Stimulated activated CD8-positive, alpha-beta memory T cell treated with anti-CD3 and anti-CD28 coated beads, Interleukin-12 subunit alpha, Interleukin-12 subunit beta, amount 100 ng/mL, for 24 hours (primary cell): ENCODE results near the gene CHI3L1.
A peak's percentile ranks its signal among the peaks of the same experiment; 100 is the strongest.
"Not testable (repeated sequence)": the region's sequence is repeated elsewhere in the genome, so short reads cannot be mapped to it uniquely, and the experiment has no call there.

Source experiments
- DNase-seq: peaks from one replicate; pipeline ENCODE4 v3.0.0-alpha.2; 2020; ENCODE audit errors: extremely low read depth

The CHI3L1 gene

DNA sequence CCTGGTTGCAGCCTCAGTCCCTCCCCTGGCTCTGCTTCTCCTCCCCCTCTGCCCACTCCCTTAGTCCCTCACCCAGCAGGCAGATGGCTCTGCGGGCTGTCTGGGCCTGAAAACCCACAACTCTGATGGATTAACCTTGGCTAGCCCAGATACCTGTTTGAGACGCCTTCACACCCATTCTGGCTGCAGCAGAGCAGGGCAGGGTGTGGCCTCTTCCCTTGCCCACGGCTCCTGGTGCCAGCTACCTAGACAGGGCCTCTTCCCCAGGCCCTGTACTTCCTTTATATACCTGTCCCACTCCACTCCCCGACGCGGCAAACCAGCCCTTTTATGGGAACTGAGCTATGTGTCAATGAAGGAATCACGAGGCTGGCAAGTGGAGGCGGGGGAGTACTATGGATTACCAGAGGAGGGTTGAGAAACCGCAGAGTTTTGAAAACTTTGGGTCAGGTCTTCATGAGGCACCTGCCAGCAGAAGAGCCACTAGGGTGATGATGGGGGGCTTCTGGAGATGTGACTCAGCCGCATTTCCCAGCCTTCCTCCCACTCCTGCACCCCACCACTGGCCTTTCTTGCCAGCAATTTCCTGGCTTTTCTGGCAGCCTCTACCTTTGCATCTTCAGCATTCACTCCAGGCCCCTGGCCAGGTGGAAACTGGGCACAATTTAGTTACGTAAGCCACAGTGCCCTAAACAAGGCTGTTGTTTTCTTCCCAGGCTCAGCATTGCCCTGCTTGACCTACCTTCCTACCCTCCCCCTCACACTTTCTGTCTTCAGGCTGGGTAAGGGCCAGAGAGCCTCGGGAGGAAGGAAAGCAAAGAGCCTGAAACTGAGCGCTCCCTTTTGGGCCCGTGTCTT, at the start of gene CHI3L1:
Gene CHI3L1 (minus strand): TSS at position 259 of the 858 bp plus-strand sequence. CDS start 81 bp downstream, at position 178.
- no peak for DNase-seq

- DNase-seq = not testable (repeated sequence)
These were observed 48.4 kb upstream of the CHI3L1 start for GRCh38 chr1:203234901-203235300.

DNA sequence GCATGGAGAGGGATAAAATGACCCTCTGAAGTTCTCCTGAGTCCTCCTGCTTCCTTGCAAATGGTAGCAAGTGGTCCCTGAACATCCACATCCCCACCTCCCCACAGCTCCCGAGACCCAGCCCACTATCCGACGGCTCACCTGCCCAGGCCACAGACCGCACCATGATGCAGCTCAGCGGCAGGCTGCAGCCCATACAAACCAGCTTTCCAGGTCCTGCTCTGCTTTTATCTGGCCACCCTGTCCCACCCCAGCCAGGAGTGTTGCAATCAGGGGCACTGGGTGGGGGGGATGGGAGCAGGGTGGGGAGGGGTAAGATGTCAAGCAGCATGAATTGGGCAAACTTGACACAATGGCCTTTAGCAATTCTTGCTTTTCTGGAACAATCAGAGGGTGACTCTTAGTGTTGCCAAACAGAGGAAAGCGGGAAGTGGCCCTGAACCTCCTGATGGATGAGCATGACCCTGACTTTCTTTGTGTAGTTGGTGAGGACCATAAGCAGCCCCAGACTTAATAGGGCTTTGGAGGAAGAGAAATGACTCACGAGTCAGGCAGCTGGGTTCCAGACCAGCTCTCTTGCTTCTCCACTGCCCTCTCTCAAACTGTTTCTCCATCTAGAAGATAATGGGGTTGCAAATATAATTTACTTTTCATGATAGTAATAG, 43.1 kb upstream of the CHI3L1 start, which contains the start of gene CHIT1:
Gene CHIT1 (minus strand): TSS at position 203 of the 665 bp plus-strand sequence. CDS start 37 bp downstream, at position 166.
- no peak for DNase-seq

- DNase-seq = no peak
These were observed 42.2 kb upstream of the CHI3L1 start for GRCh38 chr1:203228670-203229069.

GRCh38 chr1:203227371-203228083, 41.0 kb upstream of the CHI3L1 start:
- no peak for DNase-seq

GRCh38 chr1:203225071-203225470, 38.6 kb upstream of the CHI3L1 start:
- no peak for DNase-seq

DNA sequence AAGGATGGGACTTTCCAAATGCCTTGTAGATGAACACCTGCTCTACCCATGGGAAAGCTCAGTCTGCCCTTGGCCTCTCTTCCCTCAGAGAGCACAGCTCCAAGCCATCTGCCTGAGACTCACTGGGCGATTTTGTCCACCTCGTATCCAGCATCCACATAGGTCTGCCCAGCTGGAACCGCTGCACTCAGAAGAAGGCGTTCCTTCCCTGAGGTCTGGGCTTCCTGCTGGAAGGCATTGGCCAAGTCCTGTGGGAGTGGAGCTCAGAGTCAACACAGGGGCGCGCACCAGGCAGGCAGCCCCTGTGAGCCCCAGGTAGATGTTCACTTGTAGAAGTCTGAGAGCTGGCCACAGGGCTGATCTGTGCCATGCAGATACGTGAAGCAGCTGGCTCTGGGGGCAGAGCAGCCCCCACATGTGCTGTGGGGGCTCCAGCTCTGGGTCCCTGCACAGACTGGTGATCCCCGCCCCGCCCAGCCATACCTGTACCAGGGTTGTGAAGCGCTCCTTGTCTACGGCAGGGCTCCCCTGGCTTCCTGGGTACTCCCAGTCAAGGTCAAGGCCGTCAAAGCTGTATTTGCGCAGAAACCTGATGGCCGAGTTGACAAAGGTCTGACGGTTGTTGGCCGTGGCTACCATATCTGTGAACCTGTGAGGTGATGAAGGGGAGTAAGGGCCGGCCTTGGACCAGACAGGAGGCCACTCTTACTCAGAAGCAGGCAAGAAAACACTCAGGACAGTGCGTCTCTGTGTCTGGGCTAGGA, 36.7 kb upstream of the CHI3L1 start:
- DNase-seq = no peak

DNA sequence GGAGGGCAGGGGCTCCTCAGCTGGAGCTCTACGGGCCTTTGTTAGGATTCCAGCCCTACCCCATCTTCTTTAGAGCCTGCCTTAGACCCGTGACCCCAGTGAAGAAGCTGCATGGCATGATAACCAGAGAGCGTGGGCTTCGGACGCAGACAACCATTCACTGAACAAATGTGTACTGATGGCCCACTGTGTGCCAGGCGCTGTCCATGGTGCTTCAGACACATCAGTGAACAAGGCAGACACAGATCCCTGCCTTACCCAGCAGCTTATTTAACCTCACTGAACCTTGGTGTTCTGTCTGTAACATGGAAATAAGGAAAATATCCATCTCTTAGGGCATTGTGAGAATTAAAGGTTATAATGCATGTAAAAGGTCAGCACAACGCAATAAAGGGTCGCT, 33.4 kb upstream of the CHI3L1 start:
- DNase-seq = no peak

DNA sequence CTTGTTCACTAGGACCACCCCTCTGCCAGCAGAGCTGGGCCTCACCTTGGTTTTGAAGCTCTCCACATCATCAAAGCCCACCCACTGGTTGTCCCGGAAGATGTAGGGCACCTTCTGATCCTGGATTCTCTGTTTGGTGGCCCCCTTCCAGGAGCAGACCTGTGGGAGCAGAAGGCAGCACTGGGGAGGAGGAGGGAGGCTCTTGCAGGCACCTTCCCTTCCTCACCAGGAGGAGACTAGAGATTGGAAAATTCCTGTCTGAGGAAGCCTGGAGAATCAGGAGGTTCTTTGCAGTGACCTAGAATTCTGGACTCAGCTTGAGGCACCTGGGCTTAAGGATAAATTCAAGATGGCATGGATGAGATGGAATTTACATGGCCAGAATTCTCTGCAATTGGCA, 32.7 kb upstream of the CHI3L1 start:
- DNase-seq = no peak

DNA sequence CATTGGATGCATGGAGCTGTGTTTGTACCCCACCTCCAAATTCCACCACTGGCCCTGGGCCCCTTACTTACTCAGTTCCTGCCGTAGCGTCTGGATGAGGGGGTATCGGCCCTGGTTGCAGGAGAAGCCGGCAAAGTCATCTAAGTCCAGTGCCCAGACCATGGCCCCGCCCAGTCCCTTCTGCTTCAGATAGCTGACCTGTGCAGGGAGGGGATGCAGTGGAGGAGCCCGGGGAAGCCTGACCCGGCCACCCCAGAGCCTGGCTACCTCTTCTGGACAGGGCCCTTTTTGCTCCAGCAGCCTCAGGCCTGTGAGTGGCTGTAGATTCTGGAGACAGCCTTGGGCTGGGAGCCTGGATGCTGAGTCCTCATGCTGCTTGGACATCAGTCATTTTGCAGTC, 31.2 kb upstream of the CHI3L1 start:
- DNase-seq = no peak

DNA sequence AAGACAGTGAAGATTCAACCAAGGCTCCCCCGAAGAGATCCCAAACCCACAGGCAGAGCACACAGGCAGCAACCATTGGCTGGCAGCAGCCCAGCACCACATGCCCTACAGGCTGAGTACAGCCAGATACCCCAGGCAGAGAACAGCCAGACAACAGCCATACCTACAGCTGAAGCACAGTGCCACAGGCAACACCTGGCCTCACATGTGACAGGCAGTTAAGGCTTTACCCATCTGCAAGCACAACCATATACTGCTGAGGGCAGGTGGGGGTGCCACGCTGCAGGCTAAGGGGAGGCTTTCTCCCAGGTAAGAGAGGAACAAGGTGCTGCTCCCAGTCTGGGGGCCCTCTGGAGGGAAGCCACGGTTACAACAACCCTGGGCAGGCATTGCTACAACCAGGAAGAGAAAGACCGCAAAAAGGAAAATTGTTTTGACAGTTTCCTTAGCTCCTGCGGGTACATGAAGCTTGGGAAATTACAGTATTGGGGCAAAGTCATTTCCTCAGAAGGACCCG, 30.7 kb upstream of the CHI3L1 start:
- DNase-seq = no peak

DNA sequence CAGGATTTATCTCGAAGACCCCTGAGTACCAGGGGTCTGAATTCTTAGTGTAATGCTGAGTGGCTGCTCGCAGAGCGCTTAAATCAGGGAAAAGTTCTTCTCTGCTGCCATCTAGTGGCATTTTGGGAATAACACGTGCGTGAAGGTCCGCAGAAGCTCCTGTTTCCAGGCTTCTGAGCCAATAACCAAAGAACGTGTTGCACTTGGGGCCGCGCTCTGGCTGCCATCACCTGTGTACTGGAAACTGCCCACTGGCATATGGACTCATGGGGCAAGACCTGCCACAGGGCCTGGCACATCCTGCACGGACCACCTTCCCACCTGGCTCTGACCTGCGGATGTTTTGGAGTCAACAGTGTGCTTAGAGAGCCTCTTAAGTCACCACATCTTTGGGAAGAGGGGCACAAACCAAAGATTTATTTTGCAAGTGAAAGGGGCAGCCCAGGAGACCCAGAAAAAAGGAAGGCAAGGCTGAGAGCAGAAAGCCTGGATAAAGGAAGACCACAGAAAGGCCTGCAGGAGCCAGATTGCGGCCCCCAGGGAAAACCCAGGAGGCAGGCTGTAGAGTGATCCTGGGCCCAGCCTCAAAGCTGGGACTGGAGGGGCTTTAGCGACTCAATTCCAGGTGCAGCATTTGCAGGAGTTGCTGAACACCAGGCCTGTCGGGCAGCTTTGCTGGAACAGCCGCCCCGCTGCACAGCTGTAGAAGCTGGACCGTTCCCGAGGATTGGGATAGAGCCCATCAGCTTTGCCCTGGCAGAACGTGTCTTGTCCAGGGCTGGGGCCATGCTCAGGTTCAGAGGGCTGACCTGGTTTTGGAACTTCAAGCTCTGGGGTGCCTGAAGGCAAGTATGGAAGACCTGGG, 30.0 kb upstream of the CHI3L1 start:
- peak; percentile 5 for DNase-seq

GRCh38 chr1:203215573-203215972, 29.1 kb upstream of the CHI3L1 start:
- no peak for DNase-seq

DNA sequence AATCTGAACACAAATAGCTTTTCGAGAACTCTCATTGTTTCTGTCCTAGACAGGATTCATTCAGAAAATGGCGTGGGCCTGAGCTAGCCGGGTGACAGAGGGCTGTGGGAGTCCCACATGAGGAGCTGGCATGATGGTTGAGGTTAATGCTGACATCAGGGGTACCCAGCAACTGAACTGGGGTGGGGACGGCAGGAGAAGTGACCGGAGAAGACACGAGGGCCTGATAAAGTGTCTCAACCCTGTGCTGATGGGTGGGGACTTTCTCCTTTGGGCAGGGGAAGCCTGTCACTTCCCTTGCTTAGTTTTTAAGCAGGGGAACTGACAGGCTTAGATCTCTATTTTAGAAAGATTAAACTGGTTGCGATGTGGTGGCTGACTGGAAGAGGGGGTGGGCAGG, 28.4 kb upstream of the CHI3L1 start:
- no peak for DNase-seq

DNA sequence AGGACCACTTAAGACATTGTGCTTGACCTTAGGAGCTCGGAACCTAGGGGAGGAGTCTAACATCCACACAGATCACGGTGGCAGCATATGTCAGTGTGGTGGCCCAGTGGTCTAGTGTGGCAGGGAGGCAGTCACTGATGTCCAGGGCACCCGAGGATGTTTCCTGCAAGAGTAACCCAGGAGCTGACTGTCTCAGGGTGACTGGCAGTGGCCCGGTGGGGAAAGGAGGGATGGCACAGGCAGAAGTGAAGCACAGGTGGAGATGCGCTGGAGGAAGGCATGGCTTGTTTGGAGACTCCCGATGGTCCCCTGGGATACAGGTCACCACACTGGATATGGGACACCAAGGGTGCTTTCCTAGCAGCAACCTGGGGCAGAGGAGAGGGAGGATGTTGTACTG, 26.6 kb upstream of the CHI3L1 start:
- DNase-seq = no peak

GRCh38 chr1:203211812-203212211, 25.3 kb upstream of the CHI3L1 start:
- DNase-seq = no peak

GRCh38 chr1:203210988-203211387, 24.5 kb upstream of the CHI3L1 start:
- DNase-seq = no peak

- no peak for DNase-seq
These were observed 23.8 kb upstream of the CHI3L1 start for GRCh38 chr1:203210350-203210749.

DNA sequence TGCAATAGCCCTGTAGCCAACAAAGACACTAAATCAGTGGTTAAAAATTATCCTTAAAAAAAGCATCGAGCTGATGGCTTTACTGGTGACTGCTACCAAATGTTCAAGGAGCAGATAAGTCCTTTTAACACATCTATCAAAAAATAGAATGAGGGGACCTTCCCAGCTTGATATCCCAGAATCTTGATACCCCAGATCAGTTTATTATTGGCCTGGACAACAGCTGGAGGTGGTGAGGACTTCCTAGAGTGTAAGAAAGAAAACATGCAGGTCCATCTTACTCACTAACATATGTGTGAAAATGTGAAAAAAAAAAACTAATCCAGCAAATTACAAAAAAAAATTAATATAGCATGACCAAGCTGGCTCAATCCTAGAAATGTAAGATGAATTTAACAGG, 21.7 kb upstream of the CHI3L1 start:
- no peak for DNase-seq

- no peak for DNase-seq
These were observed 21.2 kb upstream of the CHI3L1 start for GRCh38 chr1:203207751-203208150.
